Measurements from ENCODE around the gene DLST.

- TF ChIP-seq CTCF (IDR thresholded peaks at IDR 0.05 in 4 of 5, conservative IDR thresholded peaks at IDR 0.05 in 1 of 5) (no peak), POLR2A (IDR thresholded peaks at IDR 0.05) (no peak)
Observed at GRCh38 chr14:74846968-74847665, 34.6 kb upstream of the DLST start.

All from gastrocnemius medialis (tissue), 4 donors.